HepG2 (cell line): ENCODE results near the gene NDUFC1. TPM values are rescaled to one million over a fixed set of nuclear protein-coding genes. Genes with fewer than 3 reads are reported as not detected.

ENCODE experiments used
- ELF4 ChIP-seq: sonication (generic); formaldehyde crosslinking; IDR thresholded peaks from 2 replicates; pipeline ENCODE4 v1.5.0; 2020; ENCODE audit warnings: missing genetic modification reagents, mild to moderate bottlenecking, moderate library complexity, borderline replicate concordance
- FOXK2 ChIP-seq: fragments of 450-650 bp; IDR thresholded peaks from 2 replicates; pipeline ENCODE4 v1.6.1; 2016
- GLI4 ChIP-seq: sonication (generic); formaldehyde crosslinking; IDR thresholded peaks from 2 replicates; pipeline ENCODE4 v1.5.1; 2020; ENCODE audit warnings: missing genetic modification reagents, mild to moderate bottlenecking, moderate library complexity, borderline replicate concordance
- HCFC1 ChIP-seq: fragments of 150-350 bp; IDR thresholded peaks from 2 replicates; pipeline ENCODE4 v1.6.1; 2014; ENCODE audit warnings: low read depth, low read length
- KMT2B ChIP-seq: IDR thresholded peaks from 2 replicates; pipeline ENCODE4 v1.6.1; 2016; ENCODE audit warnings: missing genetic modification reagents, missing compliant biosample characterization
- MED13 ChIP-seq: sonication (generic); formaldehyde crosslinking; IDR thresholded peaks from 2 replicates; pipeline ENCODE4 v1.5.0; 2020; ENCODE audit warnings: missing genetic modification reagents
- PHF5A ChIP-seq: IDR thresholded peaks from one replicate; pipeline ENCODE4 v1.6.1; 2018; ENCODE audit warnings: low read depth, missing genetic modification reagents; ENCODE audit not compliant: unreplicated experiment
- RAD51 ChIP-seq: fragments of 450-650 bp; IDR thresholded peaks from 2 replicates; pipeline ENCODE4 v1.6.1; 2016; ENCODE audit warnings: borderline replicate concordance
- SMAD3 ChIP-seq: sonication (generic); formaldehyde crosslinking; IDR thresholded peaks from 2 replicates; pipeline ENCODE4 v1.4.0; 2020; ENCODE audit warnings: missing genetic modification reagents
- SOX5 ChIP-seq: IDR thresholded peaks from 2 replicates; pipeline ENCODE4 v1.6.1; 2016; ENCODE audit warnings: borderline replicate concordance
- SOX6 ChIP-seq, 2 experiments: fragments of 450-650 bp in 1 of 2; sonication (generic) in 1 of 2; formaldehyde crosslinking in 1 of 2; IDR thresholded peaks; 2 replicates each; pipeline versions ENCODE4 v1.4.0 to v1.6.1; 2017 to 2020; ENCODE audit warnings: antibody characterized with exemption in 1 of 2, mild to moderate bottlenecking in 1 of 2, missing genetic modification reagents in 1 of 2
- TOPORS ChIP-seq: sonication (generic); formaldehyde crosslinking; IDR thresholded peaks from 2 replicates; pipeline ENCODE4 v1.8.0; 2023; ENCODE audit warnings: mild to moderate bottlenecking, missing genetic modification reagents
- ZBTB4 ChIP-seq: sonication (generic); formaldehyde crosslinking; IDR thresholded peaks from 2 replicates; pipeline ENCODE4 v1.4.0; 2020; ENCODE audit warnings: missing genetic modification reagents, mild to moderate bottlenecking, borderline replicate concordance
- ZMAT3 ChIP-seq: sonication (generic); formaldehyde crosslinking; conservative IDR thresholded peaks from 2 replicates; pipeline ENCODE4 v1.7.0; 2021; ENCODE audit warnings: missing genetic modification reagents
- ZNF138 ChIP-seq: sonication (generic); formaldehyde crosslinking; IDR thresholded peaks from 2 replicates; pipeline ENCODE4 v1.5.0; 2020; ENCODE audit warnings: mild to moderate bottlenecking, low read depth, missing genetic modification reagents
- ZNF263 ChIP-seq: sonication (generic); formaldehyde crosslinking; IDR thresholded peaks from 2 replicates; pipeline ENCODE4 v1.4.0; 2020; ENCODE audit warnings: missing genetic modification reagents
- ZNF317 ChIP-seq: sonication (generic); formaldehyde crosslinking; IDR thresholded peaks from 2 replicates; pipeline ENCODE4 v1.5.0; 2020; ENCODE audit warnings: mild to moderate bottlenecking, missing genetic modification reagents
- ZNF598 ChIP-seq: sonication (generic); formaldehyde crosslinking; IDR thresholded peaks from 2 replicates; pipeline ENCODE4 v1.5.1; 2020; ENCODE audit warnings: mild to moderate bottlenecking, missing genetic modification reagents, borderline replicate concordance
- ZNF709 ChIP-seq: sonication (generic); formaldehyde crosslinking; IDR thresholded peaks from 2 replicates; pipeline ENCODE4 v1.5.0; 2020; ENCODE audit warnings: mild to moderate bottlenecking, missing genetic modification reagents
- ZNF747 ChIP-seq: sonication (generic); formaldehyde crosslinking; IDR thresholded peaks from 2 replicates; pipeline ENCODE4 v1.8.1; 2023; ENCODE audit warnings: missing genetic modification reagents, mild to moderate bottlenecking, borderline replicate concordance
- ZNF782 ChIP-seq: sonication (generic); formaldehyde crosslinking; IDR thresholded peaks from 2 replicates; pipeline ENCODE4 v1.4.0; 2020; ENCODE audit warnings: missing genetic modification reagents, mild to moderate bottlenecking, borderline replicate concordance
- ZSCAN9 ChIP-seq: IDR thresholded peaks from 2 replicates; pipeline ENCODE4 v1.6.1; 2016; ENCODE audit warnings: borderline replicate concordance
- polyA plus RNA-seq, 8 experiments: library from polyadenylated mRNA; depleted of rRNA in 3 of 8; stranded (reverse) in 7 of 8; unstranded in 1 of 8; fragments of >200 nt; fragmentation: Illumina TruSeq in 4 of 8; extraction: Trizol in 4 of 8; gene quantifications; 2 replicates each; pipeline versions ENCODE4 v1.2.1 to v1.2.3, GENCODE V29; 2011 to 2016; ENCODE audit warnings: low read depth in 4 of 8, missing spikeins in 1 of 8, mixed read lengths in 1 of 8; ENCODE audit not compliant: insufficient read depth in 1 of 8
- total RNA-seq, 5 experiments: library from RNA; depleted of rRNA; stranded (reverse); fragments of >200 nt; fragmentation: Illumina TruSeq; extraction: Trizol; gene quantifications; 2 replicates each; pipeline ENCODE4 v1.2.3, GENCODE V29; 2016; ENCODE audit warnings: low read depth in 1 of 5
- TF ChIP-seq, protein P1 (sequence below): sonication (generic); formaldehyde crosslinking; IDR thresholded peaks from 2 replicates; pipeline ENCODE4 v1.9.0; 2022; ENCODE audit warnings: missing genetic modification reagents, mild to moderate bottlenecking, borderline replicate concordance
- TF ChIP-seq, protein P2 (sequence below): sonication (generic); formaldehyde crosslinking; IDR thresholded peaks from 2 replicates; pipeline ENCODE4 v1.4.0; 2020; ENCODE audit warnings: missing genetic modification reagents

NDUFC1 gene
- total and polyA plus RNA-seq, 2 of the 13 experiments (the other 11 are each of a cell fraction or from before 2014, with no cell fraction given): 43.4 to 96.4 TPM

GRCh38 chr4:139301113-139301820, 1.0 kb downstream of the NDUFC1 start, which contains the start of gene NAA15 (continued):
- TF ChIP-seq GLI4 (CRISPR knock-in tag): no peak
- TF ChIP-seq ZSCAN9 (CRISPR knock-in tag): peak; percentile 90; the same call in 1 of the 2 replicates
- TF ChIP-seq ZNF709 (CRISPR knock-in tag): no peak
- no peak; the same call in 1 of the 2 replicates for TF ChIP-seq ZBTB4
- TF ChIP-seq ELF4 (CRISPR knock-in tag): peak; percentile 81; the same call in 1 of the 2 replicates
- peak; percentile 89 for TF ChIP-seq ZNF747 (CRISPR knock-in tag)
- TF ChIP-seq HCFC1: peak; percentile 58; the same call in 1 of the 2 replicates
- TF ChIP-seq ZNF598 (CRISPR knock-in tag): 0 out of 2 replicates have a peak, but pooled peaks have one; percentile 21
- no peak for TF ChIP-seq ZNF138 (CRISPR knock-in tag)
- no peak for TF ChIP-seq FOXK2
- TF ChIP-seq, protein P1, sequence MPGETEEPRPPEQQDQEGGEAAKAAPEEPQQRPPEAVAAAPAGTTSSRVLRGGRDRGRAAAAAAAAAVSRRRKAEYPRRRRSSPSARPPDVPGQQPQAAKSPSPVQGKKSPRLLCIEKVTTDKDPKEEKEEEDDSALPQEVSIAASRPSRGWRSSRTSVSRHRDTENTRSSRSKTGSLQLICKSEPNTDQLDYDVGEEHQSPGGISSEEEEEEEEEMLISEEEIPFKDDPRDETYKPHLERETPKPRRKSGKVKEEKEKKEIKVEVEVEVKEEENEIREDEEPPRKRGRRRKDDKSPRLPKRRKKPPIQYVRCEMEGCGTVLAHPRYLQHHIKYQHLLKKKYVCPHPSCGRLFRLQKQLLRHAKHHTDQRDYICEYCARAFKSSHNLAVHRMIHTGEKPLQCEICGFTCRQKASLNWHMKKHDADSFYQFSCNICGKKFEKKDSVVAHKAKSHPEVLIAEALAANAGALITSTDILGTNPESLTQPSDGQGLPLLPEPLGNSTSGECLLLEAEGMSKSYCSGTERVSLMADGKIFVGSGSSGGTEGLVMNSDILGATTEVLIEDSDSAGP: peak; percentile 82; the same call in 1 of the 2 replicates
- TF ChIP-seq PHF5A (CRISPR knock-in tag): peak; percentile 91
- no peak for TF ChIP-seq SOX6 (IDR thresholded peaks at IDR 0.05)
- peak; percentile 52 for TF ChIP-seq SOX6 (CRISPR knock-in tag; IDR thresholded peaks at IDR 0.05)
- peak; percentile 91 for TF ChIP-seq KMT2B
- peak; percentile 49; the same call in 1 of the 2 replicates for TF ChIP-seq SOX5
- TF ChIP-seq SMAD3 (CRISPR knock-in tag): peak; percentile 64
- TF ChIP-seq ZNF263: no peak
- TF ChIP-seq TOPORS (CRISPR knock-in tag): peak; percentile 73; the same call in 1 of the 2 replicates
- peak; percentile 53; the same call in 1 of the 2 replicates for TF ChIP-seq ZNF317
- TF ChIP-seq RAD51: no peak
- TF ChIP-seq ZMAT3 (CRISPR knock-in tag): 0 out of 2 replicates have a peak, but pooled peaks have one; percentile 57
- 0 out of 2 replicates have a peak, but pooled peaks have one; percentile 46 for TF ChIP-seq ZNF782 (CRISPR knock-in tag)
- TF ChIP-seq, protein P2, sequence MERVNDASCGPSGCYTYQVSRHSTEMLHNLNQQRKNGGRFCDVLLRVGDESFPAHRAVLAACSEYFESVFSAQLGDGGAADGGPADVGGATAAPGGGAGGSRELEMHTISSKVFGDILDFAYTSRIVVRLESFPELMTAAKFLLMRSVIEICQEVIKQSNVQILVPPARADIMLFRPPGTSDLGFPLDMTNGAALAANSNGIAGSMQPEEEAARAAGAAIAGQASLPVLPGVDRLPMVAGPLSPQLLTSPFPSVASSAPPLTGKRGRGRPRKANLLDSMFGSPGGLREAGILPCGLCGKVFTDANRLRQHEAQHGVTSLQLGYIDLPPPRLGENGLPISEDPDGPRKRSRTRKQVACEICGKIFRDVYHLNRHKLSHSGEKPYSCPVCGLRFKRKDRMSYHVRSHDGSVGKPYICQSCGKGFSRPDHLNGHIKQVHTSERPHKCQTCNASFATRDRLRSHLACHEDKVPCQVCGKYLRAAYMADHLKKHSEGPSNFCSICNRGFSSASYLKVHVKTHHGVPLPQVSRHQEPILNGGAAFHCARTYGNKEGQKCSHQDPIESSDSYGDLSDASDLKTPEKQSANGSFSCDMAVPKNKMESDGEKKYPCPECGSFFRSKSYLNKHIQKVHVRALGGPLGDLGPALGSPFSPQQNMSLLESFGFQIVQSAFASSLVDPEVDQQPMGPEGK (CRISPR knock-in tag): peak; percentile 61
- no peak for TF ChIP-seq MED13 (CRISPR knock-in tag)
